Stimulated activated CD8-positive, alpha-beta memory T cell treated with anti-CD3 and anti-CD28 coated beads, Interleukin-2, amount 100 ng/mL, for 1 hour (primary cell): ENCODE data around the gene PDLIM5.
"Not testable (repeated sequence)": the region's sequence is repeated elsewhere in the genome, so short reads cannot be mapped to it uniquely, and the experiment has no call there.

Experiments used
- DNase-seq, 2 donors: peaks; one replicate each; pipeline ENCODE4 v3.0.0-alpha.2; 2020; ENCODE audit warnings: low read depth in 2 of 2

Gene PDLIM5

DNA sequence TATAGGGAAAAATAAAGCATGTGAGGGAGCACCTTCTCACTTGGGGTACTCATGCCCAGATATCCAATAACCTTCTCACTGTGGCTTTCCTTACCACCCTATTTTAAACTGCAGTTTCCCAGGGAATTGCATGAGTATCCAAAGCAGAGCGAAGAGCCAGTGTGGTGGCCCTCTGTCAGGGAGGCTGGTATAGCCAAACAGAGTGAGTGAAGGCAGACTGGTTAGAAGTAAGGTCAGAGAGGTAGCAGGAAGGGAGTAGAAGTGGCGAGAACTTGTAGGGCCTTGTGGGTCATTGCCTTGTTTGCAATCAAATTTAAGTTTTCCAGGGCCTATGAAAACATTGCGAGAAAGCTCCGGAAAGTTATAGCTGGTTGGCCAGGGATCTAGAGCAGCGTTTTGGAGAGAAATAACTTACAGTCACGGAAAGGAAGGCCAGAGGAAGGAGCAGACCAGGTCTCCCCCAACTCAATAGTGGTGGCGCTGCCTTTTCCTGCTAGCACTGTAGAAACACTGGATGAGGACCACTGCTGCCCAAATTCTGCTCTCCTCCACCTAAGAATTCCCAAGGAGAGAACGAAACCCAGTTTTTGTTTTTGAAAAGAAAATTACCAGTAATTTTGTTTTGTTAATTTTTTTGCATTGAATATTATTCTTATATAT, 77.2 kb downstream of the PDLIM5 start:
- DNase-seq, result no peak

DNA sequence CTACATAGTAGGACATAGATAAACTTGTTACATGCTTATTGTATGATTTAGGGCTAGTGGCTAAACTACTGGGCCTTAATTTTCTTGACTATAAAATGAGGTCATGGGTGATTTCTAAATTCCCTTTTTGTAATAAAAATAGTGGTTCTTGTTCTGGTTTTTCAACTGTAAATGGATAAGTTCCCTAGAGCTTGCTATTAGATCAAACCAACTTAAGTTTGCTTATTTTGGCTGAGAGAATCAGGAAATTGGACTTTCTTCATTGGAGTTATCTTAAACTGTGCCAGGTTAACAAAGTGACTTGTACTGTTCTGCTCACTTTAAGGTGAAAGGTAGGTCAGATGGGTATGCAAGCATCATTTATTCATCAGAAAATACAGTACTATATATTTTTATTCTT, 78.3 kb downstream of the PDLIM5 start:
- DNase-seq, result no peak

DNA sequence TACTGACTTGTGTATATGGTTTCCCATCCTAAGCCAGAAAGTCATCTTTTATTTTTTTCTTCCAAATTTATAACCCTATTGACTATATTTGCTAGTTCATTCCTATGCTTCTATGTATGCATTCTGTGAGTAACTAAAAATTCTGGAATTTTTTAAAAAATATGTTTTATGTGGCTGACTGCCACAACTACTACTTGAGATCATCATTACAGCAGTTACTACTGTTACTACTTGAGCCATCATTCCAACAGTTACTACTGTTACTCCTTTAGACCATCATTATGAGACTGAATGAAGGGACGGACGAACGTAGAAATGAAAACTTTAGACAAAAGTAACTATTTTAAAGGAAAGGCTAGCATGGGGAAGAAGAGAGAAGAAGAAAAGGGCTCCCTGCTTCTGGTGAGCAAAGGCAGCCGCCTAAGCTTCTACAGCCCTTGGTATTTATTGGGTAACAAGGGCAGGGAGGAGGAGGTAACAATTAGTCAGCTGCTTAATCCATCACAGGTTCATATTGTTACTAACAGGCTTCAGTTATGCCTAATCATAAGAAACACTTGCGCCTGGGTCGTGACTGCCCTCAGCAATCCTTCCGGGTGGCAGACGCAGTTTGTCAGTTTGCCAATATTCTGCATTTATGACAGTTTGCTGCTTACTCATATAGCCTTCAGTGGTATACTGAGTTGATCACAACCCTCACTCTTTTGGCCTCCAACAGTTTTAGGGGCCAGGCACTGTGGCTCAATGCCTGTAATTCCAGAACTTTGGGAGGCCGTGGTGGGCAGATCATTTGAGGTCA, 80.4 kb downstream of the PDLIM5 start:
- DNase-seq, result no peak

DNA sequence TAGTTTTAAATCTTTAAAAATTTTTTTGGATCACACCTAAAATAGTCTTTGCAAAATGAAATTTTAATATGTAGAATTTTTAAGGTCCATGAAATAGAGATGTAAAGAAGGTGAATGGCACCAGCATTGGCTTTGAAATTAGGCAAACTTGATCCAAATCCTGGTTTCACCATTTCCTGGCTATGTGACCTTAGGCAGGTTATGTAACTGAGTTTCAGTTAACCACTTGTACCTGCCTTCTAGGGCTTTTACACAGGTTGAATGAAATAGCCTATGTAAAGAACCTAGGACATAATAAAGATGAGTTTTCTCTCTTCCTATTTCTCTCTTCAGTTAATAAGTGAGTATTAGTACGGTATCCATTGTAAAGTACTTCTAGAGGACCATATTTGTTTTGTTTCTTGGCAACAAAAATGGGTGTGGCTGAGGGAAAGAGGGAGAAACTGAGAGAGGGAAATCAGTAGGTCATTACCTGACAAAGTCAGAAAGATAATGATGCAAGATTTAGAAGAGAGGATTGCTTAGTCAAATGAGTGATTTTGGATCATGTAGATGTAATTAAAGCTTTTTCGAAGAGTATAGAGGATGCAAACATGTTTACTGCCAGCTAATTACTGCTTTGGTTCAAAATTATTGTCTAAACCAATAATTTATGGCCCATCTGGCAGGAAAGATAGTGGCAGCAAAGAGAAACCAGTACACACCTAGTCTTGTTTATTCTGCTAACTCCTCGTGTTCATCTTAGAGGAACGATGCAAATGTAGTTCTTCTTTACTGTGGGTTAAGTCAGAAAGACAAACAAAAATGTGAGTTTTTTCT, 81.9 kb downstream of the PDLIM5 start:
- DNase-seq, result no peak

DNA sequence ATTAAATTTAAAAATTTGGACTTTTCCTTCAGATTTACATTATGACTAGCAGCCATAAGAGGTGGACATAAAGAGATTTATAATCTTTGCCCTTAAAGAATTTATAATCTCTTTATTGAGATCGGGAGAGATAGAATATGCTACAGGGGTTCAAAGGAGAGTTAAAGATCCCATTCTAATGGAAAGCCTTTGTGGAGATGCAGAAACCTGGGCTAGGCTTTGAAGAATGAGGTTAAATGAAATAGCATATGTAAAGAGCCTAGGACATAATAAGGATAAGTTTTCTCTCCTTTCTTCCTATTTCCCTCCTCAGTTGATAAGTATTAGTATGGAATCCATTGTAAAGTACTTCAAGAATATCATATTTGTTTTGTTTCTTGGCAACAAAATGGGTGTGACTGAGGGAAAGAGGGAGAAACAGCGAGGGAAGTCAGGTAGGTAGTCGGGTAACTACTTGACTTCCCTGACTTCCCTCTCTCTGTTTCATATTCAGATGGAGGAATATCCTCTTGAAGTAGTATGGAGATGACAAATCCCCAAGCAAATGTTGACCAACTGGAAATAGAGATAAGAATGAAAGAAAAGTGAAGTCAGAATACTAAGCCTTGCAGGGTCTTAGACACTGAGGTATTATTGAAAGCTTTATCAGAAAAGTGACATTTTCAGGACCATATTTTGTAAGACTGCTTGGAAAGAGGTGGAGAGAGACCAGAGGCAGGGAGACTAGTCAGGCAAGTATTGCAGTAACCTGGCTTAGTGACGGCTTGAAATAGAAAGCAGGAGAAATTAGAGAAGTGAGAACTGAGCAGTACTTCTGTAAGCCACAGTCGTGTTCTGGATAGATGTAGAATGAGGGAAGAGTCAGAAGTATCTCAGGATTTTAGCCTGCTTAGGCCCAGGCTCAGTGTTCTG, 82.9 kb downstream of the PDLIM5 start:
- no peak for DNase-seq

DNA sequence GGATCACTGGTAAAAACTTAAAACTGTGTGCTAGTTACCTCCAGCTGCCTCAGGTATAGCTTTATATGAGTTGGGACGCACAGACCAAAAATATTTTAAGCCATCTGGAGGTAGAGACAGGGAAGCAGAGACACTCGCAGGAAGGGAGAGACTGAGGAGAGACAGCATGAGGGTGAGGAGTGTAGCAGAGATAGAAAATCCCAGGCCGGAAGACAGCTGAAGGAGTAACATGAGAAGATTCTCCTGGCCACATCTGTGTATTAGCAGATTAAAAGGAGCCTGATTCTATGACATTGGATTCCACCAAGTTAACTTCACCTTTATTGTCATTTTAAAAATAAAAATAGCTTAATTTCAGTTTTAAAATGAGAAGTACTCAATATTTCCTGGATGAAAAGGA, 84.3 kb downstream of the PDLIM5 start:
- no peak for DNase-seq

DNA sequence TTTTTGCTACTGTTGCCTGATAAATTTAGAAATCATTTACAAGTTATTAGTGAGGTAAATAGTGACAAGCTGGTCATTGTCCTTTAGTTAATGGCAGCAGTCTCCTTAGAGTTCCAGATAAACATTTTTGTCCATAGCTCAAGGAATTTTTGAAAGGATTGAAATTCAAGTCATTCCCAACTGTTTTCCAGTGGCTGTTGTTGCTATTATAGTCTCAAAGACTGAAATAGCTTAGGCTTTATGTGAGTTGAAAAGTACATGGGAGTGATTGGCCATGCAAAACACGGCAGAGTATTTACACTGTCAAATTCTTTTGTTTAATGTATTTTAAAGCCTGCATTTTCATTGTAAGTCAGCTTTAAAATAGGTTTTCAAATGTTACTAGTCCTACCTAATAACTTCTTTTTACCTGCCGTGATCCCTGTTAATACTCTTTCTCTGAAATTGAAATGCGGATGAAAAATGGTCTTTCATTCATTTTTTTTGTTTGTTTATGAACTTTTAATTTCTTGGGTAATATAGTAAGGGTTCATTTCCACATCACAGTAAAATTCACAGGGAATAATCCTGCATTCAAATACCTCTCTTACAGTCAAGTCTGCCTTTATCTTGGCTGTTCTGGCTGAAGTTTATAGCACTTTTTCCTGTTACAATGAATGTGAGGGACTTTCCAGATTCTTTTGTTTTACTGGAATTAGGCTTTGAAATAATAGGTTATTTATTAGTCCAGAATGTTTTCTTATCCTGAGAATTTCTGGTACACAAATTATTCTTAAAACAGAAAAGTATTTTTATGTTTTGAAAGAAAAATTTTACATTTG, 85.1 kb downstream of the PDLIM5 start:
- DNase-seq, result no peak

DNA sequence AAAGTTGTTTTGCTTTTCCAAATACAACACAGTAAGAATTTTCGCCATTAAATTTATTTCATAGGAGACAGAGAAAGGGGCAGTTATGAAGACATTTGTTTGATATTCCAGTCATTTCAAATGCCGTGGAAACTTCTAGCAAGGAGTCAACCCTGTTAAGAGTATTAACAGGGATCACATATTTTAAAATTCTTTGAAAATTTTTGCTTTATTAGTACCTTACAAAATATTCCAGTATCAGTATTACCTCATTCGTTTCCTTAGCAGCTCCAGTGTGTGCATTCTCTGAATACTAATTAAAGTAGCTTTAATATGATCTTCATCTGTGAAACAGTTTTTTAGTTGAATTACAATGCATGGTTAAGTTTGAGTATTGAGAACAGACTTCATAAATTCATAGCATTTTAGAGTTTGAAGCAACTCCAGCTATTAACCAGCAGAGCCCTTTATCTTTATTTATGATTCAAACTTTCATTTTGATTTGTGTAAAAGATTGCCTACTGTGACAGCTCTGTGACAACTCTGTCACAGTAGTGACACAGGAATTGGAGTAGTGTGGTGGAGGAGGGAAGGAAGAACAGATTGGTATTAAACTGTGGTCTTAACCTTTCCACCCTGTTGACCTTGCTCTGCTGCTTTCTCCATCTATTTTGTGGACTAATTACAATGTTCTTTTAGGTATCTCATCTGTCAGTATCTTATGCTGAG, 86.3 kb downstream of the PDLIM5 start:
- DNase-seq, result no peak

DNA sequence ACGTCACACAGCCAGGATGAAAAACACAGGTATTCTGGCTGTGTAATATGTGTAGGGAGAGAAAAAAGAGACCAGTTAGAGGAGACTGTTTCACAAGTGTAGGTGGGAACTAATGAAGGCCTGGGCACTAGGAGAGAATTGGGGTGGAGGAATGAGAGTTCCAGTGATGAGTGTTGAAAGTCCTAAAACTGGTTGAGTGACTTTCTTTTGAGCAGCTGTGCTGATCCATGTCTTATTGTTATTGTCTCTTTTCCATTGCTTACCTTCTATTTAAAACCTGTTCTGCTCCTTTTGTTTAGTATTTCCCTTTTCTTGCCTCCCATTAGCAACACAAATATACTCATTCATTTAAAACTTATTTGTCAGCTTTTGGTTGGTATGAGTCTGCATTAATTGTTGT, 88.7 kb downstream of the PDLIM5 start:
- no peak for DNase-seq

DNA sequence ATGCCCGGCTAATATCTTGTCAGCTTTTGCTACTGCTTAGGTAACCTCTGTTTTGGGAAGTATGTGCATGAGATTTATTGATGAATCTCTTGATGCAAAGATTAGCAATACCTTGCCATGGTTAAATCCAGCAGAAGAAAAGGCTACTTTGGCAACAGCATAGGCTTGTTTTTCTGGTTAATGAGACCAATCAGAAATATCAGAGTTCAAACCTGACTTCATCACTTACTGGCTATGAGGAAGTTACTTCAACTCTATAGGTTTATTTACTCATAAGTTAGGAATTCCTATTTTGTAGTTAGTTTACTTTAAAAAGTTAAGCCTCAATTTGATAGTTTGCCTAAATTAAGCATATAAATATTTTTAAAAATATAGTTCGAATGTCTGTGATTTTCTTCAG, 93.1 kb downstream of the PDLIM5 start:
- DNase-seq, result no peak

DNA sequence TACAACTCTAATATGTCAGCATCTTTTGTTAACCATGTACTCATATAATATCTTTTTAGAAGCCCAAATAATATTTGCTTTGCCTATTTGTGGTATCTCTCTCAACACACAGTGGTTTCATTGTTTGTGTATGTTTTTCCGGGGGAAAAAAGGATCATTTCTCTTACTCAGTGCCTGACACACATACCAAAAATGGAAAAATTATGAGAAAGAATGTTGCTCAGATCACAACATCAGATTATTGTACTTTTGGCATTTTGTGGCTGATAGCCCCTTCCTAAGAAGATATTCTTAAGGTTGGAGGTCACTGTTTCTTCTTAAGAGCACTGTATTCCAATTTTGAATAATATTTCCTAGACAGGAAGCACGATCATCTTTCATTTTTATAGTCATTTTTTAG, 93.6 kb downstream of the PDLIM5 start:
- DNase-seq, result no peak

DNA sequence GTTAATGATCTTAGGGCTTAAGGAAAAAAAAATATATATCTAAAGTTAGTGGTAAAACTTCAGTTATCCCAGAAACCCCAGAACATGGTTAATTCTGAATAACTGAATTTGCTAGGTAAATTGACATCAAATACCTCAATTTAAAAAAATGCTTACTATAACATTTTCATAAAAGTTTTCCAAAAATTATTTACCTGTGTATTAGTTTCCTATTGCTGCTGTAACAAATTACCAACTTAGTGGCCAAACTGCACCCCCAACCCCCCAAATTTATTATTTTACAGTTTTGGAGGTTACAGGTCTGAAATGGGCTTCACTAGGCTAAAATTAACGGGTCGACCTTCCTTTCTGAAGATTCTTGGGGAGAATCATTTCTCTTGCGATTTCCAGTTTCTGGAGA, 95.2 kb downstream of the PDLIM5 start:
- DNase-seq, result no peak

DNA sequence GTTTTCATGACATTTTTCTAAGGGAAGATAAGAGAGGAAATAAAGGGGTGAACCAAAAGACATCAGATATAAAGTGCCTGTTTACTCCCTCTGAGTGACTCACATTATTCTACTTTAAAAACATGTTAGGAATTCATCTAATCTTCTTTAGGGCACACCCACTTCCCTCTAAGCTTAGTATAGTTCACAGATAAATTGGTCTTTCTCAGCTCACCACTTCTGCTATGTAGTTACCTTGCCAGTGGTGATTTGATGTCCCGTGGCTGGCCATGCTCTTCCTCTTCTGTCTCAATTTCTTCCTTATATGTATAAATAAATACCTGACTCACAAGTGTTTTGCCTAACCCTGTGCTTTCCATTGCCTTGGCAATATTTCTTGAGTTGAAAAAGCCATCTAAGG, 96.8 kb downstream of the PDLIM5 start:
- DNase-seq, result no peak

DNA sequence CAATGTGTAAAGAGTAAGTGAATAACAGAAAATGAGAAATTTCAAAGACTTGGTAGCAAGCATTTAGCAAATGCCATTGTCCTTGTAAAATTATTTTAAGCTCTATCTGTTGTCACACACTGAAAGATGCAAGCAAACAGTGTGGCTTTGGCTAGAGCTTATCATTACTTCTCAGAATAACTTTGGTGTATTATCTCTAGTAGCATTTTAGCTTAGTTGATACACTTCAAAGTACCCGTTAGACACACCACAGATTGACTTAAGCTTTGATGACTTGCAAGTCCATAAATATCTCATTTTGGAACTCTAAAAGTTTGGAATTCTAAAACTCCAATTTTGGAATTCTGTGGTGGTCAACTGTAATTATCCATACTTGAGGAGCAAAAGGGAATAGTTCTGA, 98.6 kb downstream of the PDLIM5 start:
- no peak for DNase-seq

DNA sequence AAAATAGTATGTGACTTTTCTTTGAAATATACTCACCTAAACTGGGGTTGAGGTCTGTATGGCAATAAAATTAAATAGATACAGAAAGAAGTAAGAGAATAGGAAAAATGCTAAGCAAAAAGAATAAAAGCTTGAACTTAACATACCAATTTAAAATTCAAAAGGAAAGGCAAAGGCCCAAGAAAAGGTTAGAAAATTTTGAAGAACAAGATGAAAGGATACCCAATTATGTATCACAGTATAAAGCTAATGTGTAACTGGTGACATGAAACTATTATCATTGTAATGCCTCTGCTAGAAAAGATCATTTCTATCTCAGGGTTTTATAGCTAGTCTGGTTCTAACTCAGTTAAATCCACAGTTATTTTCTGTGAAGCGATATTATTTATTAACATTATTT, 99.1 kb downstream of the PDLIM5 start:
- no peak for DNase-seq

DNA sequence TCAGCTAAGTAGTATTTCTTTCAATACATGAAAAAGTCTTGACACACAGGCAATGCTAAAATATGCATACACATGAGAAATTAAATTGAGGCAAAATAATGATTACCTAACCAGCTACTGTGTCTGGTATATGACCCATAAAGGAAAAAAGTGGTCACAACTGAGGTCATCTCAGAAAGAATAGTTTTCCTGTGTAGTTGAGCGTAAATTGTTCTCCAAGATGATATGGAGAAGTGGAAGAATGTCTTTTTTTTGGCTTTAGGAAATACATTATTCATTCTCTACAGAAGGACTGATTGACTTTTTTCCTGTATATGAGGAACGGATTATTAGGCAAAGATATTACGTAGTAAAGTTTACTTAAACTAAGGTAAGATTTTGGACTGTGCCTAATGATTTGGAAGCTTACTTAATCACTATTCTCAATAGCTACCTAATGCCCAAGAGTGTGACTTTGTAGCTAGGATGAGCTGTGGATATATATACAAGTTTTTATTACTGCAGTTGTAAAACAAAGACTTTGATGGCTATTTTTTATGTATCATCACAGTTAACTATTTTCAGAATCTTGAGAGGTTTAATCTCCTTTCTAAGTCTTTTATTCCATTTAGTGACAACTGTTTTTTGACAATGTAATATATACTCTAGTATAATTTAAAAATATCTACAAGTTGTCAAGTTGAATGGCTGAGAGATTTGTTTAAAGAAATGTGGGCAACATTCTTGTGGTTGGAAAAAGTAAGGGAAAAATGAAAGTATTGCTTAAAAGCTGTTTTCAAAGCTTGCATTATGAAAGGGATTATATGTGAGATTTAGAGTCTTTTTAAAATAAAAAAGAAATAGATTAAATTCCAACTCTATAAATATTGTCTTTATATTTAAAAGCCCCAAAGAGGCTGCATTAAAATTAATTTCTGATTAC, 100.2 kb downstream of the PDLIM5 start:
- no peak for DNase-seq

DNA sequence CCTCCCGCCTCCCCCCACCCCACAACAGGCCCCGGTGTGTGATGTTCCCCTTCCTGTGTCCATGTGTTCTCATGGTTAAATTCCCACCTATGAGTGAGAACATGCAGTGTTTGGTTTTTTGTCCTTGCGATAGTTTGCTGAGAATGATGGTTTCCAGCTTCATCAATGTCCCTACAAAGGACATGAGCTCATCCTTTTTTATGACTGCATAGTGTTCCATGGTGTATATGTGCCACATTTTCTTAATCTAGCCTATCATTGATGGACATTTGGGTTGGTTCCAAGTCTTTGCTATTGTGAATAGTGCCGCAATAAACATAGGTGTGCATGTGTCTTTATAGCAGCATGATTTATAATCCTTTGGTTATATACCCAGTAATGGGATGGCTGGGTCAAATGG, 104.3 kb downstream of the PDLIM5 start:
- not testable (repeated sequence) for DNase-seq

DNA sequence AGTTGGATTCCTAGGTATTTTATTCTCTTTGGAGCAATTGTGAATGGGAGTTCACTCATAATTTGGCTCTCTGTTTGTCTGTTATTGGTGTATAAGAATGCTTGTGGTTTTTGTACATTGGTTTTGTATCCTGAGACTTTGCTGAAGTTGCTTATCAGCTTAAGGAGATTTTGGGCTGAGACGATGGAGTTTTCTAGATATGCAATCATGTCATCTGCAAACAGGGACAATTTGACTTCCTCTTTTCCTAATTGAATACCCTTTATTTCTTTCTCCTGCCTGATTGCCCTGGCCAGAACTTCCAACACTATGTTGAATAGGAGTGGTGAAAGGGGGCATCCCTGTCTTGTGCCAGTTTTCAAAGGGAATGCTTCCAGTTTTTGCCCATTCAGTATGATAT, 105.9 kb downstream of the PDLIM5 start:
- not testable (repeated sequence) for DNase-seq

DNA sequence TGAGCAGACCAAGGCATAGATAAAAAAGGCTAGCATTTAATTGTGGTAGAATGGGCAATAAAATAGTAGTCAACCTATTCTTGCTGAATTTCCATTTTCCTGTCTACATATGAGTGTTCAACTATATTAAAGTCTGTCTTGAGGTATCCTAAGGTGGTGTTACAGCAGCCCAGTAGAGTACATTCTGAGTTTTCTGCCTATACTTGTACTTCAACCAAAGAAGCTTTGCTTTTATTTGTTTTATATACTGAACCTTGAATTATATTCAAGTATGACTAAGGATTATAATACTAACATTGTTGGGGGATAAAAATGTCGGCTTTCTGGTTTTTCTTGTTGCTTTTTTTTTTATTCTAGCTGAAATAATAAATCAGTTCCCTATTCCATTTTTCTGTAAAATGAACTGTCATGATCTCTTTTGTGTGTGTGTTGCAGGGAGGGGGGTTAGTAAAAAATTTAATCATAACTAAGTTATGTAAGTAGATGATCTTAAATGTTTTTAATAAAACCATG, 106.7 kb downstream of the PDLIM5 start:
- DNase-seq, result no peak
